Measurements from ENCODE around the gene HOMER2. TPM values are rescaled to one million over a fixed set of nuclear protein-coding genes. Genes with fewer than 3 reads are reported as not detected.
"Not testable (repeated sequence)": the region's sequence is repeated elsewhere in the genome, so short reads cannot be mapped to it uniquely, and the experiment has no call there.

HOMER2 gene
- total and polyA plus RNA-seq, 2 donors = 5.7 to 7.8 TPM

DNA sequence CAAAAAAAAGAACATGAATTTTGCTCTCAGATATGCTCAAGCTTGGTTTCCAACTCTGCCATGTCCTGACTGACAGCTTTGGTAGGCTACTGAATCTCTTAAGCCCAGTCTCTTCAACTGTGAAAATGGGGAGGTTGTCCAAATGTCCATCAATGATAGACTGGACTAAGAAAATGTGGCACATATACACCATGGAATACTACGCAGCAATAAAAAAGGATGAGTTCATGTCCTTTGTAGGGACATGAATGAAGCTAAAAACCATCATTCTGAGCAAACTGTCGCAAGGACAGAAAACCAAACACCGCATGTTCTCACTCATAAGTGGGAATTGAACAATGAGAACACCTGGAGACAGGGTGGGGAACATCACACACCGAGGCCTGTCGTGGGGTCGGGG, 12.8 kb downstream of the HOMER2 start:
- 97% methylated on average over 6 of the region's 6 CpGs for WGBS
- H3K9me3 ChIP-seq (ENCODE audit: control insufficient read depth in 2 of 2, insufficient read depth in 1 of 2, low read length in 1 of 2); DNase-seq (ENCODE audit: low read depth in 6 of 9, low spot score in 9 of 9); H3K4me1 ChIP-seq (ENCODE audit: control insufficient read depth in 2 of 2, insufficient read depth in 2 of 2, low read length in 2 of 2); H3K4me3 ChIP-seq (ENCODE audit: low read length in 2 of 2); H3K27me3 ChIP-seq (ENCODE audit: control insufficient read depth in 2 of 2, insufficient read depth in 1 of 2, low read length in 1 of 2); H3K36me3 ChIP-seq (ENCODE audit: control insufficient read depth in 2 of 2, insufficient read depth in 2 of 2, low read length in 1 of 2); H3K27ac ChIP-seq (ENCODE audit: low read depth in 1 of 2, low read length in 1 of 2): not testable (repeated sequence)

DNA sequence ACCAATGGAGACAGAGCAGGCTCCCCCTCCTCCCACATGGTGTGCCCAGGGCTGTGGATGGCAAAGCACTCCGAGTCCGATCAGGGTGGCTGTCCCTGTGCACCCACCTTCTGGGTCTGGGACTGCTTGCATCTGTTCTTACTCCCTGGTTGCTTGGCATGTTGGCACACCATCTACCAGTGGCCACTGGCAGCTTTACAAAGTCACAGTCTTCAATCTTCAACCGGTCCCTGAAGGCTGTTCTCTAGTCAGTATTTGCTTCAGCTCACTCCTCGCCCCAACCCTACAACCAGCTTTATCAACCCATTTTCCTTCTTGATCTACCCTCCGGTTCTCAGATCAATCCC, 14.8 kb downstream of the HOMER2 start:
- Histone ChIP-seq H3K9me3 (ENCODE audit: control insufficient read depth in 2 of 2, insufficient read depth in 1 of 2, low read length in 1 of 2) (no peaks in the 10 kb centered on the region), H3K4me3 (ENCODE audit: low read length in 2 of 2) (no peak overlapping the region), H3K4me1 (ENCODE audit: control insufficient read depth in 2 of 2, insufficient read depth in 2 of 2, low read length in 2 of 2) (no peaks in the 10 kb centered on the region), H3K36me3 (ENCODE audit: control insufficient read depth in 2 of 2, insufficient read depth in 2 of 2, low read length in 1 of 2) (no peaks in the 10 kb centered on the region), H3K27me3 (ENCODE audit: control insufficient read depth in 2 of 2, insufficient read depth in 1 of 2, low read length in 1 of 2) (no peaks in the 10 kb centered on the region), H3K27ac (ENCODE audit: low read depth in 1 of 2, low read length in 1 of 2) (no peak overlapping the region)
- WGBS = 97% methylated on average over 5 of the region's 5 CpGs
- DNase-seq (ENCODE audit: low read depth in 6 of 9, low spot score in 9 of 9) = no peak

- Histone ChIP-seq H3K36me3 (ENCODE audit: control insufficient read depth in 2 of 2, insufficient read depth in 2 of 2, low read length in 1 of 2) (no peaks in the 10 kb centered on the region), H3K27ac (ENCODE audit: low read depth in 1 of 2, low read length in 1 of 2) (no peak overlapping the region)
- WGBS = 95% methylated on average over 4 of the region's 4 CpGs
These were observed 15.4 kb downstream of the HOMER2 start for GRCh38 chr15:82936966-82937711.

DNA sequence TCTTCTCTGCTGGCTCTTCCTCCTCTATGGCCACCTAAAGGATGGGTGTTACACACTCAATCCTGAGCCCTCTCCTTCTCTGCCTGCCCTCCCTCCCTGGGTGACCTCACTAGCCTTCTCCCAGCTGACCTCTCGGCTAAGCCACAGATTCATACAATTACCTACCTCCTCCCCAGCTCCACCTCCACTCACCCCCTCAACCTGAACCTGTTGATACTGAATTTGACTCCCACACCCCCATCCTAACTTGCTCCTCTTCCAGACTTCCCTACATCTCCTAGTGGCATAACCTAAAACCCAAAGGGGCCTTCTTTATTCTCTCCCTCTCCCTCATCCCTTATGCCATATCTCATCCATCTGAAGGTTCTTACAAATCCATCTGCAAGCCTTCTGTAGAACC, 17.1 kb downstream of the HOMER2 start:
- H3K9me3 ChIP-seq (ENCODE audit: control insufficient read depth in 2 of 2, insufficient read depth in 1 of 2, low read length in 1 of 2) = no peaks in the 10 kb centered on the region
- no peak overlapping the region for H3K4me3 ChIP-seq (ENCODE audit: low read length in 2 of 2)
- H3K4me1 ChIP-seq (ENCODE audit: control insufficient read depth in 2 of 2, insufficient read depth in 2 of 2, low read length in 2 of 2) = no peaks in the 10 kb centered on the region
- DNase-seq (ENCODE audit: low read depth in 6 of 9, low spot score in 9 of 9) = no peak
- WGBS = 88% methylated on average over 1 of the region's 1 CpG
- no peaks in the 10 kb centered on the region for H3K36me3 ChIP-seq (ENCODE audit: control insufficient read depth in 2 of 2, insufficient read depth in 2 of 2, low read length in 1 of 2)
- H3K27me3 ChIP-seq (ENCODE audit: control insufficient read depth in 2 of 2, insufficient read depth in 1 of 2, low read length in 1 of 2) = no peaks in the 10 kb centered on the region
- no peak overlapping the region for H3K27ac ChIP-seq (ENCODE audit: low read depth in 1 of 2, low read length in 1 of 2)

More at GRCh38 chr15:82936966-82937711, 15.4 kb downstream of the HOMER2 start:
- Histone ChIP-seq H3K4me3 (ENCODE audit: low read length in 2 of 2) (no peak overlapping the region), H3K4me1 (ENCODE audit: control insufficient read depth in 2 of 2, insufficient read depth in 2 of 2, low read length in 2 of 2) (no peaks in the 10 kb centered on the region), H3K27me3 (ENCODE audit: control insufficient read depth in 2 of 2, insufficient read depth in 1 of 2, low read length in 1 of 2) (no peaks in the 10 kb centered on the region), H3K9me3 (ENCODE audit: control insufficient read depth in 2 of 2, insufficient read depth in 1 of 2, low read length in 1 of 2) (no peaks in the 10 kb centered on the region)
- DNase-seq (ENCODE audit: low read depth in 6 of 9, low spot score in 9 of 9) = no peak

- Histone ChIP-seq H3K9me3 (ENCODE audit: control insufficient read depth in 2 of 2, insufficient read depth in 1 of 2, low read length in 1 of 2) (no peaks in the 10 kb centered on the region), H3K36me3 (ENCODE audit: control insufficient read depth in 2 of 2, insufficient read depth in 2 of 2, low read length in 1 of 2) (no peaks in the 10 kb centered on the region), H3K27me3 (ENCODE audit: control insufficient read depth in 2 of 2, insufficient read depth in 1 of 2, low read length in 1 of 2) (no peaks in the 10 kb centered on the region), H3K4me1 (ENCODE audit: control insufficient read depth in 2 of 2, insufficient read depth in 2 of 2, low read length in 2 of 2) (no peaks in the 10 kb centered on the region), H3K27ac (ENCODE audit: low read depth in 1 of 2, low read length in 1 of 2) (no peak overlapping the region), H3K4me3 (ENCODE audit: low read length in 2 of 2) (no peak overlapping the region)
- DNase-seq (ENCODE audit: low read depth in 6 of 9, low spot score in 9 of 9) = no peak
- WGBS = 94% methylated on average over 15 of the region's 15 CpGs
These were observed 18.2 kb downstream of the HOMER2 start for GRCh38 chr15:82934100-82934880.

DNA sequence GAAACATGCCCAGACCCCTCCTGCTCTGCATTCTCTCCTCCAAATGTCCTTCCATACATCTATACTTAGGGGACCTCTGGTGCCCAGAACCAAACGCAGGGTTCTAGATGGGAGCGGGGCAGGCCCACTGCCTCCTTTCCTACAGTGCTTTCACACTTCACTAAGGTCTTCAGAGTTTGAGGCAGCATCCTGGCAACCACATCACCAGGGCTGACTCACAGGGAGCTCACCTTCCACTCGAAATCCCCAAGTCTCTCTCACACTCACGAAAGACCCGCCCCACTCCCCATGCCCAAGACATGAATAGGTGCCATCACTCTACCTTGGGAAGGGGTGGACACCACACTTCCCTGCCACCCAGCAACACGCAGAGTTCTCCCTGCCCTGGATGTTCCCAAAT, 18.9 kb downstream of the HOMER2 start:
- DNase-seq (ENCODE audit: low read depth in 6 of 9, low spot score in 9 of 9) = no peak
- Histone ChIP-seq H3K27me3 (ENCODE audit: control insufficient read depth in 2 of 2, insufficient read depth in 1 of 2, low read length in 1 of 2) (no peaks in the 10 kb centered on the region), H3K4me3 (ENCODE audit: low read length in 2 of 2) (no peak overlapping the region), H3K4me1 (ENCODE audit: control insufficient read depth in 2 of 2, insufficient read depth in 2 of 2, low read length in 2 of 2) (no peaks in the 10 kb centered on the region), H3K36me3 (ENCODE audit: control insufficient read depth in 2 of 2, insufficient read depth in 2 of 2, low read length in 1 of 2) (no peaks in the 10 kb centered on the region), H3K27ac (ENCODE audit: low read depth in 1 of 2, low read length in 1 of 2) (no peak overlapping the region), H3K9me3 (ENCODE audit: control insufficient read depth in 2 of 2, insufficient read depth in 1 of 2, low read length in 1 of 2) (no peaks in the 10 kb centered on the region)
- 98% methylated on average over 6 of the region's 6 CpGs for WGBS

DNA sequence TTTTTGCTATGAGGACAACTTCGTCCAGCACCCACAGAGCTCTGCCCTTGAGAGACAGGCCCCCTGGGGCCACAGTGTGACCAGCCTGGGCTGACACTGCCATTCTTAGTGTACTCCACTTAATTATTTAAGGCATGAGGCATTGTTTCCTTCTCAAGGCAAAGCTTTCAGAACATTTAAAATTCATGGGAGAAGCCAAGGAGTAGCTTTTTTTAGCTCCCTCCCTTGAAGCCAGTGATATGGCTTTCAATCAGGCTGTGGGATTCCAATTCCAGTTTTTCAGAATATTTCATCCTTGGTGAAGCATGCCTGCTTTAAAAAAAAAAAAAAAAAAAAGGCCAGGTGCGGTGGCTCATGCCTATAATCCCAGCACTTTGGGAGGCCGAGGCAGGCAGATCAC, 21.3 kb downstream of the HOMER2 start:
- Histone ChIP-seq H3K4me1 (ENCODE audit: control insufficient read depth in 2 of 2, insufficient read depth in 2 of 2, low read length in 2 of 2) (no peaks in the 10 kb centered on the region), H3K36me3 (ENCODE audit: control insufficient read depth in 2 of 2, insufficient read depth in 2 of 2, low read length in 1 of 2) (no peaks in the 10 kb centered on the region), H3K27ac (ENCODE audit: low read depth in 1 of 2, low read length in 1 of 2) (no peak overlapping the region), H3K27me3 (ENCODE audit: control insufficient read depth in 2 of 2, insufficient read depth in 1 of 2, low read length in 1 of 2) (no peaks in the 10 kb centered on the region), H3K4me3 (ENCODE audit: low read length in 2 of 2) (no peak overlapping the region), H3K9me3 (ENCODE audit: control insufficient read depth in 2 of 2, insufficient read depth in 1 of 2, low read length in 1 of 2) (no peaks in the 10 kb centered on the region)
- DNase-seq (ENCODE audit: low read depth in 6 of 9, low spot score in 9 of 9) = no peak
- 89% methylated on average over 3 of the region's 3 CpGs for WGBS

DNA sequence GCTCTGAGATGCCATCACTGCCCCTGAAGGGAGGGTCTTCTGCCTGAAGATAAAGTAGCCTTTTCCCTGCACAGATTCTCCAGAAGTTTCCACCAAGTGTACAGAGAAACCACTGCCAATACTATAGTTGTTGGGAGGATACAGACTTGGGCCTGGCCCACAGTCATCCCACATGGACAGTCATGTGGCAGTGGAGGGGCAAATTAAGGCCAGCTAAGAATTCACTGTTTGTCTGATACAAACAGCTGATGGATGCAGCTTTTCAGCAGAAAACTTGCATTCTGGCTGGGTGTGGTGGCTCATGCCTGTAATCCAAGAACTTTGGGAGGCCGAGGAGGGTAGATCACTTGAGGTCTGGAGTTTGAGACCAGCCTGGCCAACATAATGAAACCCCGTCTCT, 22.1 kb downstream of the HOMER2 start:
- Histone ChIP-seq H3K9me3 (ENCODE audit: control insufficient read depth in 2 of 2, insufficient read depth in 1 of 2, low read length in 1 of 2) (no peaks in the 10 kb centered on the region), H3K27me3 (ENCODE audit: control insufficient read depth in 2 of 2, insufficient read depth in 1 of 2, low read length in 1 of 2) (no peaks in the 10 kb centered on the region), H3K4me1 (ENCODE audit: control insufficient read depth in 2 of 2, insufficient read depth in 2 of 2, low read length in 2 of 2) (no peaks in the 10 kb centered on the region), H3K27ac (ENCODE audit: low read depth in 1 of 2, low read length in 1 of 2) (no peak overlapping the region), H3K36me3 (ENCODE audit: control insufficient read depth in 2 of 2, insufficient read depth in 2 of 2, low read length in 1 of 2) (no peaks in the 10 kb centered on the region), H3K4me3 (ENCODE audit: low read length in 2 of 2) (no peak overlapping the region)
- WGBS = 96% methylated on average over 2 of the region's 2 CpGs
- DNase-seq (ENCODE audit: low read depth in 6 of 9, low spot score in 9 of 9) = no peak

DNA sequence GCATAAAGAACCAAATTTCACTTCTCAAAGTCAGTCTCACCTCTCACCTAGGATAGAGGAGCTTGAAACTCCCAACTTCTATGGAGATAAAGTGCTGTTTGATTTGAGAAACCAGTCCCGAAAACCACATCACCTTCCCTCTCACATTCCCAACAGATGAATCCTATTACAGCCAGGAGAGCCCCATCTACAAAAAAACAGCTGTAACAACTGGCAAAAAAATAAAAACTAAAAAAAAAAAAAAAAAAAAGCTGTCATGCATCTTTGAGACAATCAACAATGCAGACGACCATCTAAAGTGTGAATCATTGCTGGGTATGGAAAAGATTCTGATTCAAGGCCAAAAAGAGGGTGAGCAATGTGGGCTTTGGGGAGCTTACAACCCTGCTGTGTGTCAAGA, 23.8 kb downstream of the HOMER2 start:
- no peaks in the 10 kb centered on the region for H3K27me3 ChIP-seq (ENCODE audit: control insufficient read depth in 2 of 2, insufficient read depth in 1 of 2, low read length in 1 of 2)
- no peak for DNase-seq (ENCODE audit: low read depth in 6 of 9, low spot score in 9 of 9)
- H3K9me3 ChIP-seq (ENCODE audit: control insufficient read depth in 2 of 2, insufficient read depth in 1 of 2, low read length in 1 of 2) = no peaks in the 10 kb centered on the region
- H3K4me3 ChIP-seq (ENCODE audit: low read length in 2 of 2) = no peak overlapping the region
- H3K4me1 ChIP-seq (ENCODE audit: control insufficient read depth in 2 of 2, insufficient read depth in 2 of 2, low read length in 2 of 2) = no peaks in the 10 kb centered on the region
- WGBS = 93% methylated on average over 2 of the region's 2 CpGs
- no peak overlapping the region for H3K27ac ChIP-seq (ENCODE audit: low read depth in 1 of 2, low read length in 1 of 2)
- no peaks in the 10 kb centered on the region for H3K36me3 ChIP-seq (ENCODE audit: control insufficient read depth in 2 of 2, insufficient read depth in 2 of 2, low read length in 1 of 2)
